GM21786 (cell line): ENCODE data around the gene LPO.

Experiments
- ATAC-seq: cut with Tn5 transposase; IDR thresholded peaks from one replicate; pipeline ENCODE4 v1.9.1; 2021; ENCODE audit not compliant: unreplicated experiment

LPO gene

GRCh38 chr17:58302919-58303585 is 64.7 kb downstream of the LPO start:
- ATAC-seq, result no peak

- no peak for ATAC-seq
Measured at GRCh38 chr17:58303971-58304749, 65.8 kb downstream of the LPO start.

- no peak for ATAC-seq
Measured at GRCh38 chr17:58304750-58305486, 66.5 kb downstream of the LPO start.

GRCh38 chr17:58305626-58306025 is 67.2 kb downstream of the LPO start:
- ATAC-seq, result no peak

GRCh38 chr17:58306131-58306951 is 68.0 kb downstream of the LPO start:
- ATAC-seq, result no peak

GRCh38 chr17:58307468-58308172 is 69.2 kb downstream of the LPO start:
- no peak for ATAC-seq

- ATAC-seq, result no peak
Measured at GRCh38 chr17:58308173-58308984, 70.0 kb downstream of the LPO start.

- no peak for ATAC-seq
Measured at GRCh38 chr17:58308985-58309917, 70.9 kb downstream of the LPO start.

GRCh38 chr17:58309918-58310259 is 71.5 kb downstream of the LPO start:
- ATAC-seq, result no peak

- ATAC-seq, result no peak
Measured at GRCh38 chr17:58310511-58311428, 72.4 kb downstream of the LPO start.

- no peak for ATAC-seq
Measured at GRCh38 chr17:58311429-58311894, 73.1 kb downstream of the LPO start.

GRCh38 chr17:58312021-58312630 is 73.7 kb downstream of the LPO start:
- ATAC-seq, result no peak

GRCh38 chr17:58312829-58313228 is 74.4 kb downstream of the LPO start:
- no peak for ATAC-seq

GRCh38 chr17:58313815-58314705 is 75.7 kb downstream of the LPO start:
- no peak for ATAC-seq

GRCh38 chr17:58314706-58315015 is 76.3 kb downstream of the LPO start:
- no peak for ATAC-seq

- ATAC-seq, result no peak
Measured at GRCh38 chr17:58315281-58315711, 76.9 kb downstream of the LPO start.
